GM21737 (cell line): ENCODE measurements around the gene CHRNA5.
"Not testable (repeated sequence)": the region's sequence is repeated elsewhere in the genome, so short reads cannot be mapped to it uniquely, and the experiment has no call there.

Experiments used
- ATAC-seq: cut with Tn5 transposase; IDR thresholded peaks from one replicate; pipeline ENCODE4 v1.9.1; 2021; ENCODE audit warnings: mild to moderate bottlenecking, moderate library complexity; ENCODE audit not compliant: unreplicated experiment

The CHRNA5 gene

GRCh38 chr15:78564743-78565096, 600 bp upstream of the CHRNA5 start:
- no peak for ATAC-seq

GRCh38 chr15:78565951-78566774, 843 bp downstream of the CHRNA5 start:
- ATAC-seq = no peak

GRCh38 chr15:78567531-78567930, 2.2 kb downstream of the CHRNA5 start:
- no peak for ATAC-seq

GRCh38 chr15:78570710-78571109, 5.4 kb downstream of the CHRNA5 start:
- ATAC-seq = no peak

GRCh38 chr15:78571382-78571781, 6.1 kb downstream of the CHRNA5 start:
- no peak for ATAC-seq

- ATAC-seq = no peak
Observed at GRCh38 chr15:78573416-78573815, 8.1 kb downstream of the CHRNA5 start.

DNA sequence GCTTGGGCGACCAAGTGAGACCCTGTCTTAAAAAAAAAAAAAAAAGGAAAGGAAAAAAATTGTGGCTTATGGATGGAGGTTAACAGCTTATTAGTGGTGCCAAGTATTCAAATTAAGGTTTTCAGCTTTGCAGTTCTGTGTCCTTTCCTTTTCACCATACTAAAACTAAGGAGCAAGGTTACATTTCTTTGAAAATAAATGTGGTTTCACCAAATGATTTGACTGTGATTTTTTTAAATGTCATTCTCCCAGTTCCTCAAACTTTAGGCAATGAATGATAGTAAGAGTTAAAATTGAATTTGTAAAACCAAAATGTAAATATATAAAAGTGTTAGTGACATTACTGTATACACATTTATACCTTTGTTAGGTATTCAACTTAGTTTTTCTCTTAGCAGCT, 9.6 kb downstream of the CHRNA5 start:
- ATAC-seq = no peak

- no peak for ATAC-seq
Observed at GRCh38 chr15:78597583-78597982, 32.3 kb downstream of the CHRNA5 start.

- no peak for ATAC-seq
Observed at GRCh38 chr15:78598348-78598747, 33.0 kb downstream of the CHRNA5 start.

DNA sequence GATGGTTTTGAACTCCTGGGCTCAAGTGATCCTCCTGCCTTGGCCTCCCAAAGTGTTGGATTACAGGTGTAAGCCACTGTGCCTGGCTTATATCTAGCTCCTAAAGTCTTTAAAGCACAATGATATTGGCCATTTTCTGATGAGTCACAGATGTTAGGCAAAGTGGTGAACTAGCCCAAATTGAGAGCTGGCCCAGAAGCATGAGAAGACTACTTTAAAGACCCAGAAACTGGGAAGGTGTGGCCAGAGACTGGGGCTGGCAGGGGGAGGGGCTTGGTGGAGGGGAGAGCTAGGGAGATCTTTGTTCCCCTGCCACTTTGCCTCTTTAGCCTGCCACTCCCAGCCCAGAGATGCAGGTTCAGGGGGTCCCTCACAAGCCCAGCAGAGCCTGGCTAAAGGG, 33.9 kb downstream of the CHRNA5 start:
- ATAC-seq = no peak

- no peak for ATAC-seq
Observed at GRCh38 chr15:78603467-78603866, 38.1 kb downstream of the CHRNA5 start.

DNA sequence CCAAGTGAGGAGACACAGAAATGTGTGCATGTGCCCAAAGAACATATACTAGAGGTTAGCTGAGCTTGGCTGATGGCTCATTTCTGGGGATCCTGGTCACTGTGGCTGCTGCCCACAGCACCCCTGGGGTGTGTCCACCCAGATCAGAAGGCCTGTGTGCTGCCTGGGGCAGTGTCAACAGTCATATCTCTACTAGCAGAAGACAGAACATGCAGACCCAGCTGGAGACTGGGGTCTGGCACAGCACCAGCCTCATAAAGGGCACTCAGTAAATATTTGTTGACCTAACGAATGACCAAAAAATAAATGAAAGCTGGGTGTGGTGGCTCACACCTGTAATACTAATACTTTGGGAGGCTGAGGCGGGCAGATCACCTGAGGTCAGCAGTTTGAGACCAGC, 39.1 kb downstream of the CHRNA5 start:
- ATAC-seq = no peak

DNA sequence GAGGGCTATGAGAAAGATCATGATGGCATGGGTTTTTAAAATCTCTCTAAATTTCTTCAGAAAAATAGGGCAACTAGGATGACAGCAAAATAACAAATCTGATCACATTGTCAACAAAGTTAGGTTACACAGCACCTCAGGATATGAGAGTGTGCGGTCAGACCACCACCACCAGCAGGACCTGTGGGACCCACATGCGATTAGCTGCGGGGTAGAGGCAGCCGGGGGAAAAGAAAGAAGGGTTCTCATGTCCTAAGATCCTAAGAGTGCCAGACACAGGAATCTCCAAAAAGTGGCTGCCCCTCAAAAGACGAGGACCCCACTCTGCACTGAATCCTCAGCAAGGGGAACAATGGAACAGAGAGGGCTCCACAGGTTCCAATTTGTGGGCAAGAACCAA, 39.9 kb downstream of the CHRNA5 start:
- no peak for ATAC-seq

GRCh38 chr15:78605680-78606079, 40.4 kb downstream of the CHRNA5 start:
- no peak for ATAC-seq

GRCh38 chr15:78609551-78609950, 44.2 kb downstream of the CHRNA5 start:
- ATAC-seq = not testable (repeated sequence)

GRCh38 chr15:78614021-78614420, 48.7 kb downstream of the CHRNA5 start:
- no peak for ATAC-seq

DNA sequence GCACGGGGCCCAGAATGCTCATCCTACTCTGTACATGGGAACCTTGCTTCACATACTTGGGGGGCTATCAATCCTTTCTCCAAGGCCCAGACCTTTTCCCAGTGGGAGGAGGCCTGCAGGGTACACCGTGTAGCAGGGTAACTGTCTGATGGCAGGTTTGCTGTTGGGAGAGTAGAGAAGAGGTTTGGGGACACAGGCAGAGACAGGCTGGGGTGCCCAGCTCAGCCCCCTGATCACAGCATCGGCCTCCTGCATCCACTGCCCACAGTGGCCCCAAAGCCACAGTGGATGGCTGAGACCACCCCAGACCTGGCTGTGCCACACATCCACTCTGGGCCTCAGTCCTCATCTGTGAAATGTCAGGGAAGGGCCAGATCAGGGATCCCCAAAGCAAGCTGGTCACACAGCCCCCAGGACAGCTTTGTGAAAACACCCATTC, 49.9 kb downstream of the CHRNA5 start:
- no peak for ATAC-seq

DNA sequence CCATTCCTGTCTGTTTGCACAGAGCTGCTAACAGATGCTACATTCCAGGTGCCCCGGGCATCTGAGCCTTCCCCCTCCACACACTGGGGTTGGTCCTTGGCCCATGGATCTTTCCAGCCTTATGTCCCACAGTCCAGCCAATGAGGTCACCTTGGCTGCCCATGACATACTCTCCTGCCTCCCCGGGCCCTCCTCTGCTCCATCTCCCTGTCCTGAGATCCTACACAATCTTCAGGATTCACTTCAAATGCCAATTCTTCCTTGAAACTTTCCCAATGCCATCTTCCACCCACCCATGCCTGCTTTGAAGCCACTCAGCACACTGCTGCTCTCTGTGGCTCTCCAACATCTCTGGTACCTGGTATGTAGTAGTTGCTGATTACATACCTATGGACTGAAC, 51.2 kb downstream of the CHRNA5 start:
- no peak for ATAC-seq

GRCh38 chr15:78617076-78617475, 51.8 kb downstream of the CHRNA5 start:
- no peak for ATAC-seq

GRCh38 chr15:78617516-78617915, 52.2 kb downstream of the CHRNA5 start:
- ATAC-seq = no peak

- no peak for ATAC-seq
Observed at GRCh38 chr15:78618064-78618463, 52.7 kb downstream of the CHRNA5 start.

DNA sequence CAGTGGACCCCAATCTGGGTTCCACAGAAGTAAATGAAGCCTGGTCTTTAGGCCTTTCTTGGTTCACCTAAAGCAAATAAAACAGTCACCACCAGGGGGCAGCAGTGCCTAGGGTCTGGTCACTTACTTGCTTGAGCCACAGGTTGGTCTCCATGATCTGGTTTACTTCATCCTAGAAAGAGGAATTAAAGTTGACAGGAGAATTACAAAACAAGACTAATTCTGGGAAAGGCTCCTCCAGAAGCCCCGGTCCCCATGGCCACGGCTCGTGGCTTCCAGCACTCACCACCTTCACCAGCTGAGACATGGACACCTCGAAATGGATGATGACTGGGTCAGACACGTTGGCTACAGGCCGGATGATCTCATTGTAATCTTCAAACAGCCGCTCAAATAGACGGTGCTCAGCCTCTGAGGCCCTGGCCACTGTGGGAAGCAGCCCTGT, 53.2 kb downstream of the CHRNA5 start:
- ATAC-seq = no peak
